Limb (tissue), 2 donors: ENCODE measurements around the gene AGAP9.
"Not testable (repeated sequence)": the region's sequence is repeated elsewhere in the genome, so short reads cannot be mapped to it uniquely, and the experiment has no call there.

ENCODE experiments used
- DNase-seq, 2 donors: peaks; one replicate each; pipeline ENCODE4 v3.0.0-alpha.2; 2016; ENCODE audit errors: extremely low spot score in 2 of 2

The AGAP9 gene

DNA sequence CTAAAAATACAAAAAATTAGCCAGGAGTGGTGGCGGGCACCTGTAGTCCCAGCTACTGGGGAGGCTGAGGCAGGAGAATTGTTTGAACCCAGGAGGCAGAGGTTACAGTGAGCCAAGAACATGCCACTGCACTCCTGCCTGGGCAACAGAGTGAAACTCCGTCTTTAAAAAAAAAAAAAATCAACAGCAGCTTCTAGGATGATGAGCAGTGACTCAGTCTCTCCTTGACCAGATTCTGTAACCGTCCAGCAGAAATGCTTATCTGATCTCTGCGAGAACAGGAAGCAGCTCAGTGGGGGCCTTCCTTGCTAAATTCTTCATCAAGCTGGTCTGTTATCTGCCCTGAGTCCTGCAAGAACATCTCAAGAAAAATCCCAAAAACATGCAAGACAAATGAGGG is 37.5 kb downstream of the AGAP9 start:
- DNase-seq = not testable (repeated sequence)

DNA sequence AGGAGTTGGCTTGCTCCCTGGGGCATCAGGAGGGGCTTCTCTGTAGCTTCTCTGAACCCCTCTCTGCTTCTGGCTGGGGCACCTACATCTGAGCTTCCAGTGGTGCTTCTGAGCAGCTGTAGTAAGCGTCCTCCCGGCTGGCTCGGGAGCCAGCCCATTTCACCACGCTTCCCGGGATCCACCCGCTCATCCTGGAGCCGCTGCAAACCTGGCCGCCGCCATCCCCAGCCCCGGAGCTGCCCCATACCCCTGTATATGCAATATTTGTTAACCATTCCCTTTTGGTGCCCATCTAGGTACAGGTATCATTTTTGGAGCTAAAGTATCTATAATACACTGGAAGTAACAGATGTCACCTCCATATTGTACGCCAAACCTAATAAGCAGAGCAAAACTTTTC is 38.7 kb downstream of the AGAP9 start:
- not testable (repeated sequence) for DNase-seq

DNA sequence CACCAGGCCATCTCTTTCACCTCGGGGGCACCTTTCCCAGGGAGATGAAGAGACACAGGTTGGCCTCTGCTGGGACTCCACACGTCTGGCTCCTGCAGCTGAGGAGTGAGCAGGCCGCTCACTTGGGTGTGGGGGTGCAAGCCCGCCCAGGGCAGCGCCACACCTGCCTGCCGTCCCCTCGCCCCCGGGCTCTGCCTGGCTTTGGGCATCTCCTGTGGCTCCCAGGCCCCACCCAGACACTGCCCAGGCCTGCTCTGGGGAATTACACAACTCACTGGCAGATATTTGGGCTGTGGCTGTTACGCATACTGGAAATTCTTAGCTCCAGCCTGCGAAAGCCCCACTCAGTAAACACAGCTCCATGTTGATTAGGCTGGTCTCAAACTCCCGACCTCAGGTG is 39.5 kb downstream of the AGAP9 start, which contains the start of gene ANXA8:
TSS of gene ANXA8 (minus strand) at position 193 of the 400 bp plus-strand sequence. CDS start at position 11, 182 bp downstream.
- not testable (repeated sequence) for DNase-seq

DNA sequence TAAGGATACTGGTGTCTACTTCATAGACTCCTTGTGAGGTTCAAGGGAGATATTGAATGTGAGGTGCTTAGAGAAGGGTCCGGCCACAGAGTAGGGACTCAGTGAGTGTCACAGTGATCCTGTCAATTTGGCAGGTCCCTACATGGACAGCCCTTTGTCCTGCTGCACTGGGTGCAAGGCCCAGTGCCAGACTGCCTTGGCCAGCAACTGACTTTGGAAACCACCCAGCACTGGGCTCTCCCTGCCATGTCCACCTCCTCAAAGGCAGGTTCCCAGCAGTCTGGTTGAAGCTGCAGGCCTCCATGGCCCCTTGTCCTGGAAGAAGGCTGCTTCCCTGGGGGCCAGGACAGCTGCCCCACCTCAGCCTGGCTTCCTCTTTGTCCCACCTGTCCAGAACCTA is 41.1 kb downstream of the AGAP9 start:
- not testable (repeated sequence) for DNase-seq

DNA sequence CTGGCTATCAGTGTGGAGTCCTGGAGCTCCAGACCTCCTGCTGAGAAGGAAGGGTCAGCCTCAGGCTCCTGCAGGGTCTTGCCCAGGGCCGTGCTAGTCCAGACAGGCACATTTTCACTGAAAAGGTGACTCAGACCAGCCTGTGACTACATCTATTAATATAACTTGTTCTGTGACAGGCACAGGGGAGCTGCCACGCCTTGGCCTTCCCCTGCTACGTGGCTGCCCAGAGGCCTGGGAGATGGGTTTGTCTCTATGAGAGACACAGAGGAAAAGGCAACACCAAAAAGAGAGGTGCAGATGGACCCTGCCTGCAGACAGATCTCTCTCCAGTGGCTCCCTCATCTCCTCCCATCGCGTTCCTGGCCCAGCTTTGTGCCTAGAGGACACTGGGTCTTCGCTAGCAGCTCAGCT is 41.7 kb downstream of the AGAP9 start:
- not testable (repeated sequence) for DNase-seq

GRCh38 chr10:47481182-47481766 is 42.2 kb downstream of the AGAP9 start:
- not testable (repeated sequence) for DNase-seq

DNA sequence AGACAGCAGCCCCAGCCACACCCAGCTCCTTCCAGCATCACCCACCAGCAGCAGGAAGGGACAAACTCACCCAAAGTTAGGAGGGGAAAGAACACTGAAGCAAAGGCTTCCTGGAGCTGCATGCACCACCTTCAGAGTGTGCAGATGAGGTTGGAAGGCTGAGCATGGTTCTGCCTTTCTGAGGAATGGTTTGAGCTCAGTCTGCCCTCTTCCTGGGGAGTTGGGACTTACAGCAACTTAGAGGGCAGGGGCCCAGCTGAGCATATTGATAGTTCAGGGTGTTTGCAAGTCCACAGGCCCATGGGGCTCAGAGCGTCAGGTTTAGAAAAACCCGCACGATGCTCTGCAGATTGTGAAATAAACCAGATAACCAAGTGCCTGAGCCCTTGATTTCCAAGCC is 43.3 kb downstream of the AGAP9 start:
- DNase-seq = not testable (repeated sequence)

DNA sequence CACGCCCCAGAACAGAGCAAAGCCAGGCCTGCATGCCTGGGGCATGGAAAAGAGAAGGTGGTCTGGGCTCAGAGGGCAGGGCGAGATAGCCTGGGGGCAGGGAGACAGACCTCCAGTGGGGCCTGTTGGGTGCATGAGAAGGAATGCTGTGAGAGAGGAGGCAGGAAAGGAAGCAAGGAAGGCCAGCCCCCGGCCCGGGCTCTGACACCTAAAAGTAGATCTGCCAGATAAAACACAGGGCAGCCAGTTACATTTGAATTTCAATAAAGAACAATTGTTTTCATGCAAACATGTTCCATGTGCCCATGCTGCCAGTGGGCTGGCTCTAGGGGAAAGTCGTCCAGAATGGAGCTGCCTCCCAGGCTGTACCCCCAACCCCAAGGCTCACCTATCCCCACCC is 45.3 kb downstream of the AGAP9 start:
- not testable (repeated sequence) for DNase-seq

DNA sequence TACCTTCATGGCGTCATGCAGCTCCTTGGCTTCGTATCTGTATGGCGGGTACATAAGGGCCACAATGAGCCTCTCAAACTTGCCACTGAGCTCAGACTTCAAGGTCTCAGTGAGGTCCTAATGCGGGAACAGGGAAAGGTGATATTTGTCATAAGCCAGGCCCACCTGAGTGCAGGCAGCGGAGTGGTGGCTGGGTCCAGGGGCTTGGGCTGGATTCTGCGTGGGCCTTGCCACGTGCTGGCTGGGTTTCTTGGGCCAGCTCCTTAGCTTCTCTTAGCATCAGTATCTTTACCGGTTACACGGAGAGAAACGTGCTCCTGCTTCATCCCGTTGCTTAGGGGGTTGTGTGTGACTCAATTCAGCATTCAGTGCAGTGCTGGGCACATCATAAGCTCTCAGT is 46.4 kb downstream of the AGAP9 start:
- DNase-seq = not testable (repeated sequence)

- DNase-seq = not testable (repeated sequence)
Measured at GRCh38 chr10:47475101-47475500, 48.3 kb downstream of the AGAP9 start.

GRCh38 chr10:47473516-47473915 is 49.9 kb downstream of the AGAP9 start:
- not testable (repeated sequence) for DNase-seq

DNA sequence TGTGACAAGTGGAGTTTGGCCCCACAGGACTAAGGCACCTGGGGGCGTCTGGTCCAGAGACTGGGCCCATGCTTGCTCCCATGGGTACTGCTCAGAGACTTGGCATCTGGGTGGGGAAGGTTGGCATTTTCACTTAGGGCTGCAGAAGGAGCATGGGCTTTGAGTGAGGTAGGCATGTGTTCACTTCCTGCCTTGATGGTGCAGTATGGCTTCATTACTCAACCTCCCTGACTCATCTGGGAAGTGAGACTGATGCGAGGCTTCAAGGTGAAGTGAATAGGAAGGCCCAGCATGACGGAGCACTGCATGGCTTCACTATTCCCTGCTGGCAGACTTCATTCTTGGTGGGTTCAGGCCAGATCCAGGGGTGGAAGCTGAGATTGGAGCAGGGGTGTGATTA is 50.8 kb downstream of the AGAP9 start:
- not testable (repeated sequence) for DNase-seq

DNA sequence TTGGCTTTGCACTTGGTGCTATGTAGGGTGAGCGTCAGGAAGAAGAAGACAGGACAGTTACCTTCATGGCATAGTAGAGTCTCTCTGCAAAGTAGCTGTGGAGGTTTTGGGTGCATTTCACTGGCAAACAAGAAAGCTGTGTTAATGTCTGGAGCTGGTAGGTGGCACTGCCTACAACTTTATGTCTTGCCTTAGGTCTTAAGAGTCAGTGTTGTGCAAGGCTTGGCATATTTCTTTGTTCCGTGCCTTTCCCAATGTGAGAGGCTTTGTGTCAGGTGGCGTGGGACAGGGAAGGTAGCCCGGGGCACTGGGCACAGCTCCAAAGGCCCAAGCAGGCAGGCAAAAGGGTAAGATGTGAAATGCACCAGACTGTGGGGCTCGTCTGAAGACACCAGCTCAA is 51.4 kb downstream of the AGAP9 start:
- DNase-seq = not testable (repeated sequence)

- not testable (repeated sequence) for DNase-seq
Measured at GRCh38 chr10:47468731-47469528, 54.5 kb downstream of the AGAP9 start.

DNA sequence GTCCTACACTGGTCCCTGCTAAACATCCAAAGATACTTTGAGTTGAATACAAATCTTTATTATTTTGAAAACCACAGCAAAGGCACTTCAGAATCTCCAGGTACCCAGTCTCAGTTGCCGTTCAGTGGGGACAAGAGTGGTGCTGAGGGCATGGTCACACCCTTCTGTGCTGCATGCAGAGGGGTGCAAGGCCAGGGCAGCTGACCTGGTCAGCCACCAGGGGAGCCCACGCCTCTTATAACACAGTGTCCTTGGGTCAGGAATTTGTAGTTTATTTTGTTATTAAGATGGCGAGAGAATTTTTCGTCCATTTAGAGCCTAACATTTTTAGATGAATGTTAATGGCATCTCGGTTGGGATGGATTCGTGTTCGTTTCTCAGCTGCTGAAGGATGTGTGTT is 55.5 kb downstream of the AGAP9 start:
- not testable (repeated sequence) for DNase-seq

- DNase-seq = not testable (repeated sequence)
Measured at GRCh38 chr10:47467458-47467857, 56.0 kb downstream of the AGAP9 start.

DNA sequence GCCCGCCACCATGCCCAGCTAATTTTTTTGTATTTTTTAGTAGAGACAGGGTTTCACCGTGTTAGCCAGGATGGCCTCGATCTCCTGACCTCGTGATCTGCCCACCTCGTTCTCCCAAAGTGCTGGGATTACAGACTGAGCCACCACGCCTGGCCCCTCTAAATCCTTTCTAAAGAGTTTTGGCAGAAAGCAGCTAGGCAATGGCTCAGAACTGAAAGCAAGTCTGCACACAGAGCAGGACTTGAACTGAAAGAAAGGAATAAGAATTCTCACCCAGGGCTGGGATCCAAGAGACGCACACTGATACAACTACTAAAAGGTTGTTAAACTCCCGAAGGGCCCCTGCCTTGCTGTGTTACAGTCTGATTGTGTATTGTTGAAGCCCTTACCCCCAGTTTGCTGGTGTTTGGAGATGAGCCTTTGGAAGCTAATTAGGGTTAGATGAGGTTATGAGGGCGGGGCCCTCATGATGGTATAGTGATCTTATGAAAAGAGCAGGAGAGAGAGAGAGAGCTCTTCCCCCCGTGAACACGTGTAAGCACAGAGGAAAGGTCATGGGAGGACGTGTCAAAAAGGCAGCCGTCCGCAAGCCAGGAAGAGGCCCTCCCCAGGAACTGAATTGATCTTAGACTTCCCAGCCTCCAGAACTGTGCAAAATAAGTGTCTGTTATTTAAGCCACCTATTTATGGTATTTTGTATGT is 58.1 kb downstream of the AGAP9 start:
- DNase-seq = peak in 1 of 2 donors; percentile 3

- not testable (repeated sequence) for DNase-seq
Measured at GRCh38 chr10:47462577-47463358, 60.7 kb downstream of the AGAP9 start.

- DNase-seq = peak; percentile 65 to 66
Measured at GRCh38 chr10:47461261-47461687, 62.2 kb downstream of the AGAP9 start.

DNA sequence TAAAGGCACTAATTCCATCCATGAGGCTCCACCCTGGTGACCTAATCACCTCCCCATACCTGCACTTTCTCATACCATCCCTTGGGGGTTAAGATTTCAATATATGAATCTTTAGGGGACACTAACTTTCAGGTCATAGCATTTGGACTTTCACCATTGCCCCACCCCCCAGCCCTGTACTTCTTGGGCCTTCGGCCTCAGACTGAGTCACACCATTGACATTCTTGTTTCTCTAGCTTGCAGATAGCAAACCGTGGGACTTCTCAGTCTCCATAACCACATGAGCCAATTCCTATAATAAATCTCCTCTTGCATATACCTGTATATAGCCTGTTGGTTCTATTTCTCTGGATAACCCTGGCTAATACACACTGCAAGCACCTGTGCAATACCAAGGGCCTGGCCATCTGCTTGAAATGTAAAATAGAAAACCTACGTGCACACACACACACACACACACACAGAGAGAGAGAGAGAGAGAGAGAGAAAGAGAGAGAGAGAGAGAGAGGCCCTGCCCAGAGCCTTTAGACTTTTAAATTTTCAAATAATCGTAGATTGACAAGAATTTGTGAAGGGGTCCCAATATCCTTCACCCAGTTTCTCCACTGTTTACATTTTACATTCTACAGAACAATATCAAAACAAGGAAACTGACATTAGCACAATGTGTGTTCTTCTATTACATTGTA is 64.8 kb downstream of the AGAP9 start:
- no peak for DNase-seq

DNA sequence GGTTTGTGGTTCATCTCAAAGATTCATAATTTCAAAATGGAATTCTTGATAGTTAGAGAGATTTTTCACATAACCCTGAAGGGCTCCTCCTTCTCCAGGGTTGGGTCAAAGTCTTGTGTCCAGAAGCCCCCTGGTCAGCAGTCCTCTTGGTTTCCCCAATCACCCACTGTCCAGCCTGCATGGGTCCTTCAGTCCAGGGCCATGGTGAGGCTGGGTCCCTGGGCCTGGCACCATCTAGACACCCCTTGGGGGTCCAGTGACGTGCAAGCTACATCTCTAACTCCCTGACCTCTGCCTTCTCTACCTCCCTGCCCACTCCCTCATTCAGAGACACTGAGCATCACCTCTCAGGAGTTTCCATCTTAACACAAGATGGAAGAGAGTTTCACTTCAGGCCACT is 65.6 kb downstream of the AGAP9 start:
- DNase-seq = no peak
